SK-N-MC (cell line): ENCODE measurements around the gene P4HTM.
"Not testable (repeated sequence)": the region's sequence is repeated elsewhere in the genome, so short reads cannot be mapped to it uniquely, and the experiment has no call there.

Experiments used
- DNase-seq: peaks from one replicate; pipeline ENCODE4 v3.0.0-alpha.2; 2011; ENCODE audit warnings: low read depth, low spot score
- H3K27ac ChIP-seq: fragments of 200-600 bp; sonication (generic); 2 replicates; pipeline ENCODE4 v1.5.1; 2016; ENCODE audit warnings: mixed run types
- H3K36me3 ChIP-seq: fragments of 200-600 bp; sonication (generic); 2 replicates; pipeline ENCODE4 v1.6.1; 2017; ENCODE audit warnings: antibody characterized with exemption, low read length, mixed read lengths; ENCODE audit not compliant: insufficient read depth
- H3K4me3 ChIP-seq: fragments of 200-600 bp; sonication (generic); 2 replicates; pipeline ENCODE4 v1.5.1; 2016
- H3K9ac ChIP-seq: fragments of 200-600 bp; sonication (generic); 2 replicates; pipeline ENCODE4 v1.8.0; 2017; ENCODE audit warnings: mixed run types, mixed read lengths; ENCODE audit not compliant: insufficient read length
- H3K9me3 ChIP-seq: fragments of 200-600 bp; sonication (generic); 2 replicates; pipeline ENCODE4 v1.6.1; 2017; ENCODE audit warnings: low read depth, mild to moderate bottlenecking, antibody characterized with exemption, low read length, moderate library complexity, mixed read lengths
- EZH2 ChIP-seq: fragments of 200-600 bp; sonication (generic); IDR thresholded peaks from one replicate; pipeline ENCODE4 v1.6.1; 2017; ENCODE audit warnings: antibody characterized with exemption
- FOXP2 ChIP-seq: optimal IDR thresholded peaks from 2 replicates; pipeline ENCODE3; 2011; ENCODE audit warnings: mild to moderate bottlenecking, moderate library complexity; ENCODE audit not compliant: insufficient read depth; ENCODE audit errors: extremely low read length, control extremely low read depth
- POLR2AphosphoS5 ChIP-seq: IDR thresholded peaks from 2 replicates; pipeline ENCODE4 v1.6.1; 2012; ENCODE audit warnings: mild to moderate bottlenecking, low read depth, low read length, borderline replicate concordance

Gene P4HTM

DNA sequence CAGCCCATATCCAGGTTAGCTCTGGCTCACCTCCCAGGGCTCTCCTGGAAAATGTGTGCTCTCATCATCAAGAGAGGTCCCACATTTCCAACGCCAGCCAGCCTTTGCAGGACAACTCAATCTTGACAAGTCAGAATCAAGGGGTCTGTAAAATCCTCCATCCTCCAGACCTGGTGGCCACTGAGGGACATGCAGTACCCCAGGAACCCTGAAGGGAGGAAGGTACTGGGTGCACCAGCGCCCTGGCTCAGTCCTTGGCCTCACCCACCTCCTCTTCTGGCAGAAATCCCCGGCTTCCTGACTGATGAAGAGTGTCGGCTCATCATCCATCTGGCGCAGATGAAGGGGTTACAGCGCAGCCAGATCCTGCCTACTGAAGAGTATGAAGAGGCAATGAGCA, 11.1 kb downstream of the P4HTM start:
- Histone ChIP-seq H3K27ac (no peak overlapping the region), H3K4me3 (no peak overlapping the region)
- DNase-seq: no peak

DNA sequence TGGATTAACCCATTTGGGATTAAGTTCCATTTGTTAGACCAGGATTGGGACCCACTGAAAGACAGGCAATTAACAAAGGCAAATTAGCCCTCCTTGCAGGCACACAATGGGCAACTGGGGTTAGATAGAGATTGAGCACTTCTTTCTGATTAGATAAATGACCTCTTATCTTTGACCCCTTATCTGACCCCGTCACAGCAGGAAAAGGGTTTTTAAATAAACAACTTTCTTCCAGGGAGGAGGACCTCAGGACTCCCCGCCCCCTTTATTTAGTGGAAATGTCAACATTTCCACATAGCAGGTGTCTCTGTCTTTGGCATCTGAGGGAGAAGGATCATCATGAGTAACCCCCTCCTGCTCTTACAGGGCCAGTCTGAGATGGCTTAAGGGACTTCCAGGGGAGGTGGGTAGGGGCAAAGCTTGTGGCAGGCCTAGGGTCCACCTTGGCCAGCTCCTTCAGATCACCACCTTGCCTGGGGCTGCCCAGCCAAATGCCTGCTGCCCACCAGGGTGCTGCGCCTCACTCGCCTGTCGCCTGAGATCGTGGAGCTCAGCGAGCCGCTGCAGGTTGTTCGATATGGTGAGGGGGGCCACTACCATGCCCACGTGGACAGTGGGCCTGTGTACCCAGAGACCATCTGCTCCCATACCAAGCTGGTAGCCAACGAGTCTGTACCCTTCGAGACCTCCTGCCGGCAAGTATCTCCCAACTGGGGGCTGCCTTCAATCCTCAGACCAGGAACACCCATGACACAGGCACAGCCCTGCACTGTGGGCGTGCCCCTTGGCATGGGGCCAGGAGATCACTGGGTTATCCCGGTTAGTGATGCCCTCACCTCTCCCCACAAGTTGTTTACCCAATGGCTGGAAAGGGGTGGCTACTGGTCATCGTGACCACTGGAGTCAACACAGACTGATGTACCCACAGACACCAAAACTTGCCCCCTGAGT, 14.6 kb downstream of the P4HTM start:
- no peak for TF ChIP-seq POLR2AphosphoS5
- Histone ChIP-seq H3K27ac (no peak overlapping the region), H3K4me3 (no peak overlapping the region), H3K9ac (no peak overlapping the region), H3K36me3 (no peaks in the 10 kb centered on the region), H3K9me3 (no peaks in the 10 kb centered on the region)
- DNase-seq: no peak

More for the DNA sequence above, 11.1 kb downstream of the P4HTM start:
- Histone ChIP-seq H3K9me3 (no peaks in the 10 kb centered on the region), H3K36me3 (no peaks in the 10 kb centered on the region), H3K9ac (no peak overlapping the region)
- TF ChIP-seq FOXP2 (no peak), EZH2 (no peak), POLR2AphosphoS5 (no peak)

DNA sequence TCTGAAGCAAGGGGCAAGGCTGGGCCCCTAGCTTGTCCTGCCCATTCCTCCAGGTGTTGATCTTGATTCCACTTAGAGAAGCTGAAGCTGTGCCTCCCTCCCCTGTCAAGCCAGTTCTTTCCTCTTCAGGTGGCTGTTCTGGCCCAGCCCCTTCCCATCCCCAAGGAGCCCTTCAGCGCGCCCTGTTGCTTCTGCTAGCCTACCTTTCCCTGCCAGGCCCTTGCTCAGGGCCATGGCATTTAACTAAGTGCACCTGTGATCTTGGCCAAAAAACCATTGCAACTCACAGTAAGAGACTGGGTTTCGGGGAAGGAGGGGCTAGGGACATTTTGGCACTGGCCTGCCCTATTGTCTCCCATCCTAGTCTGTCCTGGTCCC, 15.3 kb downstream of the P4HTM start:
- no peak for DNase-seq
- TF ChIP-seq POLR2AphosphoS5: no peak
- no peak for TF ChIP-seq EZH2
- TF ChIP-seq FOXP2: no peak
- Histone ChIP-seq H3K9ac (no peak overlapping the region), H3K9me3 (no peaks in the 10 kb centered on the region), H3K36me3 (no peaks in the 10 kb centered on the region), H3K4me3 (no peak overlapping the region), H3K27ac (no peak overlapping the region)

DNA sequence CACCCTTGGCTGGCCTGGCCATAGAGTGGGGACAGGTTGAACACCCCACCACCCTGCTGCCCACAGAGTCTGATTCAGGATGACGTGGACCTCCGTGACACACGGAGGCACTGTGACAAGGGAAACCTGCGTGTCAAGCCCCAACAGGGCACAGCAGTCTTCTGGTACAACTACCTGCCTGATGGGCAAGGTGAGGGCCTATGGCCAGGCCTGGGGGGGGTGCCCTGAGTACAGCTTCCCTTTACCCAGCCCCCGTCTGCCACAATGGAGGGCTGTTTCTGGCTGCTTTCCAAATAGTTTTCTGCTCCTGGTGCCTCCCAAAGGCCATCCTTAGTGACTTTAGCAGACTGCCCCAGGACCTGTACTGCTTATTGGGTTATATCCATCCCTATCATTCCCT, 16.0 kb downstream of the P4HTM start:
- TF ChIP-seq FOXP2: no peak
- TF ChIP-seq EZH2: no peak
- TF ChIP-seq POLR2AphosphoS5: no peak
- no peak overlapping the region for H3K27ac ChIP-seq
- no peak overlapping the region for H3K9ac ChIP-seq
- H3K4me3 ChIP-seq: no peak overlapping the region
- H3K9me3 ChIP-seq: no peaks in the 10 kb centered on the region
- DNase-seq: no peak
- H3K36me3 ChIP-seq: no peaks in the 10 kb centered on the region

DNA sequence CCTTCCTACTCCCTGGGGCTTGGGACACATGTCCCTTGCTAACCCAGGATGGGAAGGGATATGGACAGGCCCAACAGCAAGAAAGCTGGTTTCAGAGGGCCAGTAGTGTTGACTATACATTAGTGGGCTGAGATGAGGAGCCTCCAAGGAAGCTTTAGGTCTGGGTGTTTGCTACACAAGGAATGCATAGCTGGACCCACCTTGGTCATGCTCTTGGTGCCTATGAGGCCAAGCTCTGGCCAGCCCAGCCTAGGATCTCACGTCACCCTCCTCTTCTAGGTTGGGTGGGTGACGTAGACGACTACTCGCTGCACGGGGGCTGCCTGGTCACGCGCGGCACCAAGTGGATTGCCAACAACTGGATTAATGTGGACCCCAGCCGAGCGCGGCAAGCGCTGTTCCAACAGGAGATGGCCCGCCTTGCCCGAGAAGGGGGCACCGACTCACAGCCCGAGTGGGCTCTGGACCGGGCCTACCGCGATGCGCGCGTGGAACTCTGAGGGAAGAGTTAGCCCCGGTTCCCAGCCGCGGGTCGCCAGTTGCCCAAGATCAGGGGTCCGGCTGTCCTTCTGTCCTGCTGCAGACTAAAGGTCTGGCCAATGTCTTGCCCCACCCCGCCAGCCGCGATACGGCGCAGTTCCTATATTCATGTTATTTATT, 16.5 kb downstream of the P4HTM start:
- no peaks in the 10 kb centered on the region for H3K36me3 ChIP-seq
- DNase-seq: no peak
- H3K27ac ChIP-seq: no peak overlapping the region

DNA sequence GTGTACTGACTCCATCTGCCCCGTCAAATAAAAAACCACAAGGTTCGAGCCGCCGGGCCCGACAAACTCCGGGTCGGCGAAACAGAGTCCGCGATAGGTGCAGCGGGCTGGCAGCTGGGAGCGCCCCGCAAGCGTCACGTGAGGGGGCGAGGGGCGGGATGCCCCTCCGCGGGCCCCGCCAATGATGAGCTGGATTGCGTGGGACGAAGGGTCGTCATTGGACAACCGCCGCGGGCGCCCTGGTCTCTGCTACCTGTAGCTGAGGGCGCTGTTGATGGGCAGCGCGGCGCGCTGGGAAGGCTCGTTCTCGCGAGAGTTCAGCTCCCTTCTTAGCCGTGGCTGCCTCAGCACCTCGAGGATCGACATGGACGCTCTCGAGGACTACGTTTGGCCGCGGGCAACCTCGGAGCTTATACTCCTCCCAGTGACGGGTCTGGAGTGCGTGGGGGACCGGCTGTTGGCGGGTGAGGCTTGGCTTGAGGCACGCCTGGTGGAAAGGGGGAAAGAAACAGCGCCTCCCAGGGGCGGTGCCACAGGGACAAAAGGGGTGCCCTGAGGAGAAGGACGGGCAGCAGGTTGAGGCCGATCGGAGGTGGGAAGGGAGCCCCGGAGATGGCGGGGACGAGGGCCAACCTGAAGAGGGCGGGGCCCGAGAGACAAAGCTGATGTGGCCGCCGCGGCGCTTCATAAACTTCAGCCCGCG, 17.2 kb downstream of the P4HTM start, which contains the start of gene WDR6:
WDR6 (plus strand) TSS at position 324 of the 703 bp plus-strand sequence; CDS start at position 365, 41 bp downstream.
- no peaks in the 10 kb centered on the region for H3K9me3 ChIP-seq
- no peaks in the 10 kb centered on the region for H3K36me3 ChIP-seq
- H3K9ac ChIP-seq: peak within 1 kb of the TSS; percentile 90
- peak within 1 kb of the TSS; percentile 85 for H3K27ac ChIP-seq
- TF ChIP-seq EZH2 (no peak), POLR2AphosphoS5 (peak; percentile 94), FOXP2 (no peak)
- DNase-seq: no peak
- H3K4me3 ChIP-seq: peak within 1 kb of the TSS; percentile 84

More for the DNA sequence above, 16.5 kb downstream of the P4HTM start:
- no peaks in the 10 kb centered on the region for H3K9me3 ChIP-seq
- H3K4me3 ChIP-seq: peak overlapping the region; percentile 84
- H3K9ac ChIP-seq: no peak overlapping the region
- TF ChIP-seq POLR2AphosphoS5 (no peak), EZH2 (no peak), FOXP2 (no peak)

DNA sequence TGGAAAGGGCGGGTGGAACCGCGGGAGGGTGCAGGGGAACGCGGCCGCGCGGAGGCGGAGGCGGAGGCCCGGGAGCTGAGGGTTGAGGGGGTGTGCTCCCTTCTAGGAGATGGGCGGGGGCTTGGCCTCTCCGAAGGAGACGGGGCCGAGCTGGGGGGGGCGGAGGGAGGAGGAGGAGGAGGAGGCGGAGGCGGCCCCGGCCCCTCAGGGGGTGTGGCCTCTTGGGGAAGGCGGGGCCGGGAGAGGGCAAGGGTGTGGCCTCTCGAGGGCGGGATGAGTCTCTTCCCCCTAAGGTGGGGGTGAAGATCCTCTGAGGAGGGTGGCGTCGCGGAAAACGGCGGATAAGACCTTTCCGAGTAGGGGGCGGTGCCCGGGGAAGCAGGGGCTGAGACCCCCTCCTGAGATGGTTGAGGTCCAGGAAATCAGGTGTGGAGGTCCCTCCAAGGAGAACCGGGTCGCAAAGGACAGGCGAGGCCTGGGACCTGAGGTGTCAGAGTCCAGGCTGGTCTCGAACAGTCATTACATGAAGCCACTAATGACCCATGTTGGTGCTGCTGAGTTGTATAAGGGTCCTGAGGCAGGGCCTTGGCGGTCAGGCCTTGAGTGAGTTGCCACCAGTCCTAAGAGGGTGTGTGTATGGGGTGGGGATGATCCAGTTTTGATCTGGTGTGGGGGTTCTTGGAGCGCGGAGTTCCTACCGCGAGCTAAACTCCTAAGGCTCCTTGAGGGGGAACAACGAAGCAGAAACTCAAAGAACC, 17.9 kb downstream of the P4HTM start:
- no peaks in the 10 kb centered on the region for H3K36me3 ChIP-seq
- peak overlapping the region; percentile 85 for H3K27ac ChIP-seq
- H3K9ac ChIP-seq: peak overlapping the region; percentile 90
- peak overlapping the region; percentile 84 for H3K4me3 ChIP-seq
- no peak for DNase-seq
- H3K9me3 ChIP-seq: no peaks in the 10 kb centered on the region
- TF ChIP-seq POLR2AphosphoS5: no peak
- no peak for TF ChIP-seq FOXP2
- TF ChIP-seq EZH2: no peak

DNA sequence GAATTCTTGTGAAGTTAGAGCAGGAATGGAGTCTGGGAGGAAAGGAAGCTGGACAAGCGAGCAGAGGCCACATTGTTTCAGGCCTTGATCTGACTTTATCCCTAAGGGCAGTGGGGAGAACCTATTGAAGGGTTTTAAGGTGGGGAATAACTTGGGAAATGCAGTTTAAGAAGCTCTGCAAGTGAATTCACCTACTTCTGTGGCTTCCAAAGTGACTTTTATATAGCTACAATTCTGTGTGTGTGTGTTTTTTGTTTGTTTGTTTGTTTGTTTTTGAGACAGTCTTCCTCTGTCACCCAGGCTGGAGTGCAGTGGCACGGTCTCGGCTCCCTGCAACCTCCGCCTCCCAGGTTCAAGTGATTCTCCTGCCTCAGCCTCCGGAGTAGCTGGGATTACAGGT, 18.6 kb downstream of the P4HTM start:
- H3K4me3 ChIP-seq, DNase-seq, H3K27ac ChIP-seq, H3K36me3 ChIP-seq, H3K9ac ChIP-seq, H3K9me3 ChIP-seq: not testable (repeated sequence)
